Uterus (tissue), 2 donors: Measurements from ENCODE around the gene TFF2.

Experiments
- POLR2A ChIP-seq, 2 donors: fragments of 450-650 bp; IDR thresholded peaks; one replicate each; pipeline ENCODE4 v1.6.1; 2016; ENCODE audit warnings: antibody characterized with exemption in 2 of 2, mild to moderate bottlenecking in 1 of 2, moderate library complexity in 1 of 2
- TF ChIP-seq, protein P1 (sequence below), 4 experiments: fragments of 200-600 bp in 2 of 4; fragments of 450-650 bp in 2 of 4; sonication (generic) in 2 of 4; IDR thresholded peaks; one replicate each; pipeline ENCODE4 v1.5.1; 2016 to 2019; ENCODE audit warnings: antibody characterized with exemption in 4 of 4, mild to moderate bottlenecking in 2 of 4, moderate library complexity in 1 of 4

GRCh38 chr21:42361286-42361685, 10.5 kb upstream of the TFF2 start:
- TF ChIP-seq, protein P1, sequence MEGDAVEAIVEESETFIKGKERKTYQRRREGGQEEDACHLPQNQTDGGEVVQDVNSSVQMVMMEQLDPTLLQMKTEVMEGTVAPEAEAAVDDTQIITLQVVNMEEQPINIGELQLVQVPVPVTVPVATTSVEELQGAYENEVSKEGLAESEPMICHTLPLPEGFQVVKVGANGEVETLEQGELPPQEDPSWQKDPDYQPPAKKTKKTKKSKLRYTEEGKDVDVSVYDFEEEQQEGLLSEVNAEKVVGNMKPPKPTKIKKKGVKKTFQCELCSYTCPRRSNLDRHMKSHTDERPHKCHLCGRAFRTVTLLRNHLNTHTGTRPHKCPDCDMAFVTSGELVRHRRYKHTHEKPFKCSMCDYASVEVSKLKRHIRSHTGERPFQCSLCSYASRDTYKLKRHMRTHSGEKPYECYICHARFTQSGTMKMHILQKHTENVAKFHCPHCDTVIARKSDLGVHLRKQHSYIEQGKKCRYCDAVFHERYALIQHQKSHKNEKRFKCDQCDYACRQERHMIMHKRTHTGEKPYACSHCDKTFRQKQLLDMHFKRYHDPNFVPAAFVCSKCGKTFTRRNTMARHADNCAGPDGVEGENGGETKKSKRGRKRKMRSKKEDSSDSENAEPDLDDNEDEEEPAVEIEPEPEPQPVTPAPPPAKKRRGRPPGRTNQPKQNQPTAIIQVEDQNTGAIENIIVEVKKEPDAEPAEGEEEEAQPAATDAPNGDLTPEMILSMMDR (IDR thresholded peaks at IDR 0.05): no peak
- no peak for TF ChIP-seq POLR2A (IDR thresholded peaks at IDR 0.05)
